T-helper 22 cell (primary cell): ENCODE results near the gene ABCC9.

Experiments
- DNase-seq: peaks from one replicate; pipeline ENCODE4 v3.0.0-alpha.2; 2020; ENCODE audit warnings: low read depth

The ABCC9 gene

DNA sequence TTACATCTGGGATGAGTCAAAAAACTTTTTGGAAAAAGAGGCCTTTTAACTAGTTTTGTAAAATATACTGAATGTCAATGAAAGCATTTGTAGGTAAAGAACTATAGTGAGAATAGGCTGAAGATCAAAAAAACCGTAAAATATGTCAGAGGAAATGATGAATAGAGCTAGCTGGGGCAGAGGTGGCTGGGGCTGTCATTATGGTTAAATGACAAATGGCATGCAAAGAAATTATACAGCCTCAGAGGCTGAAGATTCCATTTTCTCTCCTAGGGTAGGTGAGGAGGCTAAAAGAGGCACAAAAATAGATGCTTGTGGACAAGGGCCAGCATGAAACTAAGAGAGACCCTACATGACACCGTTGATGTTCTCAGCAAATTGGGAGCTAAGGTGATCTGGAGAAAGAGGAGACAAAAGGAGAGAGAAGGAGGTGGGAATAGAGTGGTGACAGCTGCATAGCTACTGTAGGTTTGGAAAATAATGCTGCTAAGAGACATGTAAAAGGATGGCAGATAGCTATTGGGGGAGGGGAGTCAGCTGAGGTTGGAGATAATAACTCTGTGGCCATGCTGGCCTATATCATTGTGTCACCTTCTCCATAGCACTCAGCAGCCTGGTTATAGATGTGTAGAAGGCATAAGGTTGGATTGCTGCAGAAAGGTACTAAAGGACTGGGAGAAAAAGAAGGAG lies 63.8 kb downstream of the ABCC9 start:
- DNase-seq: no peak

DNA sequence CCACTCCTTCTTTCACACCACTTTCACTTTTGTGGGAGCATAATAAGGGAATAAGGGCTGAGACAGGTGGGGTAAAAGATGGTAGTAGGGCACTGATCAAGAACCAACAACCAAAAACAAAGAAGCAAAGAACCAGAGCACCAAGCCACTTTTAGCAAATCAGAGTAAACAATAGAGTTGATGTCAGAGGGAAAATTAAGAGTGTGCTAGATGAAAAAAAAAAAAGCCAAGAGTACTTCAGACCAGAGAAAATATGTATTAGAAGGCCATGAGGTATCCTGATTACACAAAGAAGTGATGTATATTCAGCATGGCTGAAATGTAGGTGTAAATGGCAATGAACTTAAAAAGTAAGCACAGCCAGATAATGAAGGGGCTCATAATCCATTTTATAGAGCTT lies 75.4 kb downstream of the ABCC9 start:
- DNase-seq: no peak

DNA sequence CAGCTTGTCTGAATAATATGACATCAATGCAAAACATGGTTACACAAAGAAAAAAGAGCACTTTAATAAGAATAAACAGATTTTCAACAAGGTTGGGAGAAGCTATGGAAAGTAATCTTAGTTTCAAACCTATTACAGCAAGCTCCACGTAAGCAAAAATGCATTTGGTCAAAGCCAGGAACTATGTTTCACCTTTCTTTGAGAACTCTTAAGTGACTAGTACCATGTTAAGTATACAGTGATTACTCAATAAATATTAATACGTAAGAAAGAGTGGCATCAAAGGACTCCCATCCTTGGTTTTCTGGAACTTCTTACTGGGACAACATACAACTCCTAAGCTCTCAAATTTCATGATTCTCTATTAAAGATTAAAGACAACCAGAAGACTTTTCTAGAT lies 80.7 kb downstream of the ABCC9 start:
- no peak for DNase-seq

DNA sequence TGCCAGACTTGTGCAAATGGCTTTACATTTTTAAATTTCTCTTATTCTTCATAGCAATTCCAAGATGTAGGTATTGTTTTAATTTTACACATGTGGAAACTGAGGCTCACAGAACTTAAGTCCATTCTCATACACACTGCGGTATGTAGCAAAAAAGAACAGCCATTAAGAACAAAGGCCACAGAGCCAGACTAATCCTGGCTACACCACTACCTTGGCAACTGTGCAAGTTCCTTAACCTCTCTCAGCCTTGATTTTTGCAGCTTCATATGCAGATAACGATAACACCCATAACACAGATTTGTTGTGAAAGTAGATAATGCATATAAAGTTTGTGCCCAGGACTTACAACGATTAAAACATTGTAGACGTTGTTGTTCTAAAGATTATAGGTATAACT lies 81.1 kb downstream of the ABCC9 start:
- no peak for DNase-seq

DNA sequence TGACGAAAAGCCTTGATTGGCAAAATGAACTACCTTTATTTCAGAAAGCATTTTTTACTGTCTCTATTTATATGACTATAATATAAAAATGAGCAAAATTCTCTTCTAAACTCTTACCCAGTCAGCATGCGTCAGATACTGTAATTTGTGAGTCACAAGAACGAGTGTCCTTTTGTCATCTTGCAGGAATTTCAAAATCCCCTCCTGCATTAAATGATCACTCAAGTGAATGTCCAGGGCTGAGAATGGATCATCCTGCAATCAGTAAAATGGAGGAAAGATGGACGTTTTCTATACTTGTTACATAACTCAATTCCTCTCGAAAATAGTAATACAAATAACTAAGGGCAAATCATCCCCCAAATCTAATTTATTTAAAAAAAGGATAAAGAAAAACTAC lies 89.0 kb downstream of the ABCC9 start:
- DNase-seq: no peak

DNA sequence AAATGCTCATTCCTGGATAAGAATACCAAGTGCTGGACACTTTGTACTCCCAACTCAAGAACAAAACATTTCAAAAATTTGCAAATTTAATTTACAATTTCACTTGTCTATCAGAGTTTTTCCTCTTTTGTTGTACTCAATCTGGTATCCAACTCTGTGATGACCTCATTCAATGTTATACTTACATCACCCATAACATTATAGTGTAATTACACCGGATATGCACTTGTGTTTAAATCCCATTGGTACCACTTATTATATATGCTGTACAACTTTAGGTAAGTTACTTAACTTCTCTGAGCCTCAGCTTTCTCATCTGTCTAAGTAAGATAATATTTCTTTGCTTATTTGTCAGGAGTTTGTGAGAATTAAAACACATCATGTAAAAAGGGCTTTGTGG lies 90.1 kb downstream of the ABCC9 start:
- no peak for DNase-seq

DNA sequence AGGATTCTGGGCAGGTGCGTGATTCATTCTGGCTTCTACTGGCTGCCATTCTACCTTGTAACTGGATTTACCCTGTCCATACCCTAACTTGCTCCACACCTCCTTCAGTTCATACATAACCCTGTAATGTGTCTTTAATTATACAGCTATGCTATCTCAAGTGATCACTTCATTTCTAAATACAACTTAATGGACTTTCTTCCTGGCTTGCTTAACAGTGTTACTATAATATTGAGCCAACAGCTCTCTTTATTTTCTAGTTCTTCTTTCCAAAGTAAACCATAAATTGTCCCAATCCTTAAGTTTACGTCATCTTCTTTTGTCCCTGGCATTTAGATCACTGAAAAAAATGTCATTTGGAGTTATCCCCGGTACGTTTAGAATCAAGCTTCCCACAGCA lies 90.8 kb downstream of the ABCC9 start:
- DNase-seq: no peak

DNA sequence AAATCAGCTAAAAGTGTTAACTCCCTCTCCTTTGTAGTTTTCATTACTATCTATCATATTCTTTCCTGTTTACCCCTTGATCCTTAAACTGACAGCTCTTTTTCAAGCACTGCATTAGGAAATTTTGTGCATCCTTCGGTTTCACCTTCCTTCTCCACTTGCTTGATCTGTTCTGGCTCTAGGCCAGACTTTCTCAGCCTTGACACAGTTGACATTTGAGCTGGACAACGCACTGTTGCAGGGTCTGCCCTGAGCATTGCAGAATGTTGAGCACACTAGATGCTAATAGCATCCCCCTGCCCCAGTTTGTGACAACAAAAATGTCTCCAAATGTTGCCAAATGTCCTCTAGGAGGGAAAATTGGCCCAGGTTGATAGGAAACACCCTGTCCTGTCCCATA lies 91.3 kb downstream of the ABCC9 start:
- no peak for DNase-seq

DNA sequence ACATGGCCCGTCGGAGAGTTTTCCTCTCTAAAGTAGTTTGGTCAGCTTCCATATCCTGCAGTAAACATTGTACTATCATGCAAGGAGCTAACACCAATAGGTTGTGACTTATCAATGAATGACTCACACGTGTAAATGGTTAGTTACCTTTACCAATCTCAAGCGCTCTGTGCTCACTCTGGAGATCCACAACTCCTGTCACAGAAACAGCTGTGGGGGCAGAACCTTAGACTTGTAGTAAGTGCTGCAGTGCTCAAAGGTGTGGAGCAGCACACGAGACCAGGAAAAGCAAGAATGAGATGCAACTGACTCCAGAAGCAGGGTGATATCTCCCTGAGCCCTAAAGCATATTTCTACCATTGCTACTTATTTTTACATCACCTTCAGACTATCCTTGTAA lies 93.0 kb downstream of the ABCC9 start:
- no peak for DNase-seq

DNA sequence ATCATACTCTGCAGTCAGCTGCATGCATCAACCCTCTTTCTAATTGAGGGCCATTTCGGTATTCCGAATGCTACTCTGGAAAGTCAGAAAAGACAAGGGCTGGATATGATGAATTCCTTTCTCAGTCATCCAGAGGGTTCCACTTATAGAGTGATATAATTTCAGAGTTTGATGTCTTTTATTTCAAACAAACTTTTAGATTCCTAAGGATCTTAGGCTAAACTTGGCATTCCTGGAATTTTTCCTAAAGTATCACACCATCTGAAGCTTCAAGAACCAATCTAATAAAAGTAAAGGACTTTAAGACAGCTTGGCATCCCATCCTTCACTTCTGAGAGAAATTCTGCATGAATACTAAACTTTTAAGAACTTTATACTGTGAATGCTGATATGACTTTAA lies 97.4 kb downstream of the ABCC9 start:
- DNase-seq: no peak

DNA sequence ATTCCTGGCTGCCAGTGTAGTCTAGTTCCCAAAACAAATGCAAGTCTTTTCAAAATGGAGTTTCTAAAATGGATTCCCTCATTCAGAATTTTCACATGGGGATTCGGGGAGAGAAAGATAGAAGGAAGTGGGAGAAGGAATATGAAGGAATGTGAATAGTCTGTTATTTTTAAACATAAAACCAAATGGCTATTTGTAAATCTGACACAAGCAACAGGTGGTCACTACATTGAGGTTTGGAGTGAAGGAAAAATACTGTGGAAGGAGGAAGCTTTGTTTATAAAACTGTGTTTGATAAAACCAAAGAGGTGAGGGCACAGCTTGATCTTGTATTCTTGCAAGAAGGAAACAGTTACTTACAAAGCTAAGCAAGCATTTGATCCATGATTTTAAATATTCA lies 101.5 kb downstream of the ABCC9 start:
- no peak for DNase-seq

DNA sequence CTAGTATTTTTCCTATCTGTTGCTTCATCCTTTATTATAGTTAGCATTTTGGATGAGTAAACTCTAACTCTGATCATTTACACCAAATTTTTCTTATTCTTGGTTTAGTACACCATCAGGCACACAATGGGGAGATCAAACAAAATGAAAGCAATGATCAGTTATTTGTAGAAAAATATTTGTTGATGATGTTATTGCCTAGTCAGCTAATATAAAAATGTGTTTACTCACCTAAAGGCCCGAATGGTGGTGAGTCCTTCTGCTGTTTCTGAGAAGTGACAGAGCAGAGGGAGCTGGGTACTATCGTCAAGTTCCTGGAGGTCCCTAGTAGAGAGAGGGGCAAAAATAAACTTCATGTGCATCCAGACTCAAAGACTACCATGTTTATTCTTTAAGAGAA lies 103.4 kb downstream of the ABCC9 start:
- no peak for DNase-seq

DNA sequence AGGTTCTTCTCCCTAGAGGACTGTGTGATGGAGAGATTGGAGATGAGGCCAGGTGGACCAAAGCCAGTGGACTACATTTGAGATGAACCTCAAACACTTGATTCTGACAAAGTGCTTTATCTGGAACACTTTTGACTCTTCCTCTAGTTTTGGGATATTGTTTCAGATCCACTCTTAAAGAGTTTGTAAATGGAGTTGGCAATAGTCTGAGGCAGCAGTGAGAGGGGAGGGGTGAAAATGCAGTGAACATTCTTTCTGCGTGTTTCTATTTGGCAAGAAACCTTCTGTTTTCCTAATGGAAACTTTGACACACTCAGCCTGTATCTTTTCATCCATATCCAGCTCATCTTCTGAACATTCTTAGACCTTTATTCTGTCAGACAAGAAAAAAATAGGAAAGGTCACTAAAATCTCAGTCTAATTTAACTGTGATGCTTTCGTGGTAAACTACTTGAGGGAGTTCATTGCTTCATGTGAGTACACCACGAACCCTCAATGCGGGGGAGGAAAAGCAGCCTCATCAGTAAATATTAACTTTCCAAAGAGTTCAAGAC lies 109.4 kb downstream of the ABCC9 start:
- no peak for DNase-seq

DNA sequence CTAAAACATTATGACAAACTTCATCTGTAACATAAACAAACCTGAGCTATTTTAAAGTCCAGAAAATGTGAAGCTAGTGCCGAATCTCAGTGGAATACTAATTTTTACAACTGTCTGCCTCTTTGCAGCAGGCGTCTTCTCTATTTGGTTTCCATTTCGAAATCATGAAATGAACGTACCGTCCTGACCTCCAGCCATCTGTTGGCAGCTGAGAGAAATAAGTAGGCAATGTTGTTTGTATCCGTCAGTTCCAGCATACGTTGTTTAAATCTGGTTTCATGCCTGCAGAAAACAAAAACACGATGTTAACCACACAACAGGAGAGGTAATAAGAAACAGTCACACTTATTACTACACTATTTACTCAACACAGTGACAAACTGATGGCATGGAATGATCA lies 112.4 kb downstream of the ABCC9 start:
- DNase-seq: no peak

DNA sequence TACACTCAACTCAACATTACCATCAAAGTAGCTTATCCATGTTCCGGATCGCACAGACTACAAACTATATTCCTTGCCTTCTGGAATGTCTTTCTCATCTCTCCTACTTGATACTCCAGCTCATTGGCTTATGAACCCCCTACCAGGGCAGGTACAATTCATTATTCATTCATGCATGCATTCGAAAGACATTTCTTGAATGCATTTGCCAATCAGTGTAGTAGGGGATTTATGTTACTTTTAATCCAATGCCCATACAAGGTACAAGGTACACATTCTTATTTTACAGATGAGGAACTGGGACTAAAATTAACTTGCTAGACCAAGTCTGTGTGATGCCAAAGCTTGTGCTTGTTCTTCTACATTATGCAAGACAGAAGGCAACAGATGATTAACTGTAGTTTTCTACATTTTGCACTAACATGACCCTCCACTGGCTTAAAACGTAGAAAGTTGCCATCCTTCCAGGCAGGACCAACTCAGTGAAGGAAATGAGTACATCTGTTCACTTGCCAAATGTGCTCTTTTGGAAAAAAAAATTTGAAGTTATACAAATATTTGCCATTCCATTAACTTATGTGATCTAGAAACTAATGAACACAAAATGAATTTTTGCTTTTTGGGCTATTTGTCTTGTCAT lies 113.0 kb downstream of the ABCC9 start:
- no peak for DNase-seq

DNA sequence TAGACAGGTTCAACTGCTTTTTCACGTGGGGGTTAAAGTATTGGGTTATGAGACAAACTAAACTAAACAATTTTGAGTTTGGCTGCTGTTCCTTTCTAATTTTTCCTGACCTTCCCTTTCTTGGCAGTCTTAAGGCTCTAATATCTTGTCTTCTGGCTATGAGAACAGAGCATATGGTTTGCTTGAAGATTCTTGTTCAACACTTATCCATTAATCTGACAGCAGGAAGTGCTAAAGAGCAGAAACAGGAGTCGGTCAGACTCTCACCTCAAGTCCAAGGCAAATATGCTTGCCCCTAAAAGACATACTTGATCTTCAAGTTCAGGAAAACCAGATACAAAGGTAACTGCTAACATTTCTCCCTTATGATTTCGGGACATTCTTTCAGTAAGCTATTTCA lies 114.1 kb downstream of the ABCC9 start:
- no peak for DNase-seq

DNA sequence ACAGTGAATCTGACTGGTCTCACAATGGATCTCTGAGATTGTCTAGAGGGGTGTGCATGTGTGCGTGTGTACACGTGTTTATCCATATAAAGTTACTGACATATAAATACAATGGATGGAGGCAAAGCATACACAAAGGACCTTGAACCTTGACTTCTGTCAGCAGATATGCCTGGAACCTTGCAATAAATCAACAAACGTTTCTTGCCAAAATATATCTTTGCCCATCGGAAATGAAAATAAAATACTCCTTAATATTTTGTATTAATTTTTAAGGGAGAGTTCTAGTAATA lies 114.7 kb downstream of the ABCC9 start:
- no peak for DNase-seq

DNA sequence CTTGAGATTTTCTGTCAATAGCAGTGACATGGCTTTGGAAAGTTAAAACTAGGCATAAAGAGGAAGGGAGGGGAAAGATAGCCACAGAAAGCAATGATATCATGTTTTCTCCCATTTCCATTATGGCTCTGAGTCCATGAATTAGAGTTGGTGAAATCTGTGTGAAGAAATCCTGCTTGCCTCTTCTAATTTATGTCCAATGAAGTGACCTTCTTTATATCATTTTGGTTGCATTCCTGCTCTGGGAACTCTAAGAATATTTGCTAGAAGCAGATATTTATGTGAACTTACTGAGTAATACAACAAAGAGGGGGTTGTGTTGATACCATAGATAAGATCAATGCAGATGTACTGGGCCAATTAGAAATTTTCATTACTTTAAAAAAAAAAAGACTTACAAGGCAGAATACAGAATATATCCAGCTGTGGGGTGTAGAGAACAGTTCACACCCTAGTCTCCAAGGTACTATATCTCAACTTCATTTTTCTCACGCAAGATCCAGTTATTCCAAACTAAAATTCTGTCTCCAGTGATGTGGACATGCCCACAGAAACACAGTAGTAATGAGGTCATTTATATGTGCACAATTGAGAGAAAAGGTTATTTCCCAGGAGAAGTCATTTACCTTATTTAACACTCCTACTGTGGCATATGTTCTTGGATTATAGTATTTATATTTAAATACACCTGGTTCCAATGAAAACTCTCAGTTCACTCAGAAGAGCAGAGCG lies 115.2 kb downstream of the ABCC9 start:
- DNase-seq: no peak

DNA sequence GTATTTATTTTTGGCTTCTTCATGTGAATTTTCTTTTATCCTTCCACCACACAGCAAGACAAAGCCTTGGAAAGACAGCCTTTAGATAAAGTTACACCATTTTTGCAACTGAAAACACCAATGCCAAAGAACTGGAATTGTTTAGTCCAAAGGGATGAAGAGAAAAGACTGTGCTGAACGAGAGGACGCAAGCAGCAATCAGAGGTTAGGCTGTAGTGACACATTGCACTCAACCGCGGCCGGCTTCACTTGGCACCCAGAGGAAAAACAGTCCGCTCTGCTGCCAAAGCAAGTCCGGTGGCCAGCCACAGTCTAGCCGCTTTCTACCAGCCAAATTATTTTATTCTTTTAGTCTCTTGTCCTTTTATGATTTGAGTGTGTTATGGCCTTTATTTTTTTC lies 117.6 kb downstream of the ABCC9 start:
- DNase-seq: no peak

DNA sequence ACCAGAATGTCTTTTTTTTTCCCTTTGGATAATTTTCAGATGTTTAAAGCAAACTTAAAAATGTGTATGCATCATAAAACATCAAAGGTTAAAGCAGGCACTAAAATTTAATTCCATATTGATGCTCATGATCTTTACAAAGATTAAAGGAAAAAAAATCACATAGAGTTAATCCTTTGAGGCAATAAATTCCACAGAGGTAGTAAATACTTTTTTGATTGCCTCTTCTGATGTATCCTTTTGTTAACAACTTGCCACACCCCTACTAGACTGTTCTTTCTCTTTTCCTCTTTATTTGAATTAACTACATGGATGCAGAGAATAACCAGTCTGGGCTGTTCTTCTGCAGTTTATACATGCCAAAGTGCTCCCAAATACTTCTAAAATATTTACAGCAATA lies 121.5 kb downstream of the ABCC9 start:
- DNase-seq: no peak

DNA sequence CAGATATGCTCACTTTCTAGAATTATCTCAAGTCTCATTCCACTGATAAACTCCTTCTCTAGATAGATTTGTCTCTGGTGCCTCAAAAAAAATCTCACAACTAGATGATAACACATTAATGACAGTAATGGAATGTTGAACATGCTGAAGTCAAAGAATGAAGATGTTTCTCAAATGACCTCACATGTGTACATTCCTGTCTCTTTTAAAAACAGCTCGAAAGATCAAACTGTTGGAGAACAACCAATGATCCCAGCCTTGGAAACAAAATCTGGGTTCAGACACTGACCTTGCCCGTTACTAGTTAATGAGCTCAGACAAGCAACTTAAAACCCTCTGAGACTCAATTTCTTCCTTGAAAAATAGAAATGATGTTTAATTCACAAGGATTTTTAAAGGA lies 122.0 kb downstream of the ABCC9 start:
- no peak for DNase-seq

DNA sequence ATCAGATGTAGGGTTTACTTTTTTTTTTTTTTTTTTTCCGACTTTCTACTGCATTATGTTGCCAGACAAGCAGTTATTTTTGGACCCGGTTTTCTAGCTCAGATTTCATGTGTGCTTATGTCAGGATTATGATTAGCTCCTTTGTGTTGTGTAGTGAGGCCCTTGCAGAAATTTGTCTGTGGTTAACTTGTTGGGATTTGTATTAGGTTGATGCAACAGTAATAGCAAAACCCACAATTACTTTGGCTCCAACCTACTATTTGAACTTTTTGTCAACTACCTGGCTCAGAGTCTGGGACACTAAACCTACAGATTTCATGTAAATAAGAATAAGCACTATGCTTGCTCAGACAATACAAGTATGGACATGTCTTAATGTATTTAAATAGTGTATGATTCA lies 122.6 kb downstream of the ABCC9 start:
- no peak for DNase-seq

DNA sequence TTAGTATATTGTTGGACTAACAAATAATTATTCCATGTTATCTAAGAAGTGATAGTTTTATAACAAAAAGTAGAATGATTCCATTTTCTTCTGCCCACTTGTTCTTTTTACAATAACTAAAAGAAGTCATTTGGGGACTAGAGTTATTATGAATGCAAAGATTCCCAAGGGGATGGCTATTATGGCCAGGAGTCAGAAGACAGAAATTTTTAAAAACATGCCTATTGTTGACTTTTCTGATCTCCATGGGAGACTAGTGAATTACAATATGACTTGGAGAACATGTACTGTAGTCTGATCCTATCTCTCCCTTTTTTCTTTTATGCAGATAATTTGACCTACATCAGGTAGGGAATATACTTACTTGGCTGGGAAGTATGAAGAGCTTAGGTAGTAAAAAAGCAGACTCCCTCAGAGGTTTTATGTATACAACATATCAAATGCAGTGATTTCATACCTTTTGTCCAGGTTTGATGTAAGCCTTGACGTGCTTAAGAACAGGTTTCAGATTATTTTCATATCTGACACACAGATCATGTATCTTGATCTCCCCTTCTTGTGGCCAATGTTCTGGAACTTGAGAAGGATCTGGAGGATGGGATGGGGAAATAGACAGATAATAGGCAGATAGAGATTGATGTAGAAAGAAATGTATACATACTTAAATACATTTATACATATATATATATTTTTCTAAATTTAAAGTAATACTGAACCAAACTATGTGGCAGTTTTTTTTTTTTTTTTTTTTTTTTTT lies 125.7 kb downstream of the ABCC9 start:
- DNase-seq: no peak
